ENCODE data around the gene ISYNA1. TPM values are rescaled to one million over a fixed set of nuclear protein-coding genes. Genes with fewer than 3 reads are reported as not detected.

The ISYNA1 gene
- total and polyA plus RNA-seq, 2 donors (not counting 1 experiment from before 2014, with no cell fraction given): 22.6 to 28.3 TPM

GRCh38 chr19:18423258-18424020 is 14.5 kb downstream of the ISYNA1 start:
- H3K9ac ChIP-seq (ENCODE audit: low read length): no peak overlapping the region
- H3K4me1 ChIP-seq (ENCODE audit: control insufficient read depth in 2 of 2, insufficient read depth in 2 of 2, low read length in 2 of 2): peaks cover 29 to 43% of the 10 kb centered on the region in 2 donors
- H3K27ac ChIP-seq (ENCODE audit: low read length in 2 of 2): no peak overlapping the region

More at GRCh38 chr19:18423258-18424020, 14.5 kb downstream of the ISYNA1 start:
- H3K4me2 ChIP-seq (replicated peaks; ENCODE audit: low read depth, low read length, poor library complexity, severe bottlenecking): no peak overlapping the region
- H3K36me3 ChIP-seq (replicated peaks in 1 of 2; ENCODE audit: control extremely low read depth in 1 of 2, control insufficient read depth in 1 of 2, extremely low read depth in 1 of 2, insufficient read depth in 2 of 2, low read length in 1 of 2): no peaks in the 10 kb centered on the region
- H3K9me3 ChIP-seq (ENCODE audit: control extremely low read depth in 1 of 3, control insufficient read depth in 2 of 3, insufficient read depth in 1 of 3, low read length in 2 of 3): peaks cover 0 to 5% (median 0%) of the 10 kb centered on the region in 3 donors
- Mint-ChIP-seq H3K4me3 (no peak overlapping the region), H3K9me3 (ENCODE audit: insufficient read depth) (no peaks in the 10 kb centered on the region), H3K27ac (no peak overlapping the region), H3K4me1 (peaks cover 39% of the 10 kb centered on the region), H3K27me3 (peaks cover 4% of the 10 kb centered on the region)
- no peak for TF ChIP-seq CTCF (IDR thresholded peaks at IDR 0.05)
- no peak for TF ChIP-seq EZH2 (IDR thresholded peaks at IDR 0.05; ENCODE audit: borderline replicate concordance, insufficient read depth, low read depth, low read length, poor library complexity, severe bottlenecking)
- H3K27me3 ChIP-seq (replicated peaks in 1 of 4; ENCODE audit: control extremely low read depth in 1 of 4, control insufficient read depth in 3 of 4, insufficient read depth in 4 of 4, low read length in 3 of 4): peaks cover 0 to 10% (median 3%) of the 10 kb centered on the region in 4 experiments
- H3K79me2 ChIP-seq (ENCODE audit: control insufficient read depth, insufficient read depth, low read length): peaks cover 28% of the 10 kb centered on the region
- DNase-seq (peak; percentile 24), ATAC-seq (ENCODE audit: low read depth) (no peak)
- intact Hi-C loops (cut with micrococcal nuclease): loop anchor here (5.0 kb wide), 1 partner anchor 36 kb away; the partner anchor contains the start of gene GDF15
- POLR2A ChIA-PET: interaction anchor here (0.6 kb wide), 2 partner anchors 322 to 476 kb away, joined by 3 read pairs; no protein-coding TSS in a partner anchor
- H3K4me3 ChIP-seq (ENCODE audit: control extremely low read depth in 1 of 5, extremely low read depth in 1 of 5, insufficient read depth in 1 of 5, low read depth in 2 of 5, low read length in 4 of 5): no peak overlapping the region
- CTCF ChIA-PET: no interaction called here
- H2AFZ ChIP-seq (ENCODE audit: insufficient read depth, low read depth, low read length, poor library complexity, severe bottlenecking): no peak overlapping the region
- WGBS (ENCODE audit: insufficient coverage): 94% methylated on average over 21 of the region's 21 CpGs
- H4K20me1 ChIP-seq (ENCODE audit: control insufficient read depth, insufficient read depth, low read length, poor library complexity, severe bottlenecking): peaks cover 43% of the 10 kb centered on the region
